HS-27A (cell line): Measurements from ENCODE around the gene GATA3.

Experiments
- DNase-seq: peaks from one replicate; pipeline ENCODE4 v3.0.0-alpha.2; 2012; ENCODE audit warnings: low read depth, missing footprints

GATA3 gene

GRCh38 chr10:8064436-8064835 lies 9.9 kb downstream of the GATA3 start:
- DNase-seq, result no peak

DNA sequence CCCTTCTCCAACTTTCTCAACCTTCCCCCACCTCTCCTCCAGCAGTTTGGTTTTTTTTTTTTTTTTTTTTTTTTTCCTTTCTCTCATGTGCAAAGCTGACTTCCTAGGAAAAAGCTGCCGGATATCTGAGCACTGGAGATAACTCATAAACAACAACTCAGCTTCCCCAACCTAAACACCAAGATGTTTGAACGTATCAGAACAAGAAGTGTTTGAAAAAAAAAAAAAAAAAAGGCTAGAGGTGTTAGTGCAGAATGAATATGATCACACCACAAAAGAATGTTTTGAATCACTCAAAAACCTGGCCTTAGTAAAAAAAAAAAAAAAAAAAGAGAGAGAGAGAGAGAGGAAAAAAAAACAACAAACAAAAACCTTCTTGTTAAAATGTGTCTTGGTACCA lies 11.2 kb downstream of the GATA3 start:
- no peak for DNase-seq

- DNase-seq, result no peak
Observed at GRCh38 chr10:8066124-8066523, 11.6 kb downstream of the GATA3 start.

DNA sequence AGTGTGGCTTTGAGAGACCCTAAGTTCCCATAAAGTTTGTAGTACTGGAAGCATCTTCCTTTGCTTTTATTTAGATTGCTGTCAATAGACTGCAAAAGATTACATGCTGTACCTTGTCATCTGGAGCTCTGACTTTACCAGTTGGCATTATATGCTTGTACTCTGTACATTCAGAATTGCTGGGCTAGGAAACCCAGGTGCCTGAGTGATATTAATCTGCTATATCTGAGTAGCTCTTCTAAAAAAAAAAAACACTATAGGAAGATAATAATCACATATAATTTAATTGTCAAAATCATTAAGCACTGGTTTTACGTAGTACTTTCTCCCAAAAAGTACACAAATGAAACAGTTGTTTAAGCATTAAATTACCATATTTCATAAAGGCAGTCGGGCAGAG lies 12.3 kb downstream of the GATA3 start:
- DNase-seq, result no peak

- no peak for DNase-seq
Observed at GRCh38 chr10:8069108-8069507, 14.6 kb downstream of the GATA3 start.

GRCh38 chr10:8069627-8070026 lies 15.1 kb downstream of the GATA3 start:
- peak; percentile 69 for DNase-seq

GRCh38 chr10:8070440-8070839 lies 16.0 kb downstream of the GATA3 start:
- DNase-seq, result no peak

GRCh38 chr10:8071006-8071405 lies 16.5 kb downstream of the GATA3 start:
- no peak for DNase-seq

- DNase-seq, result no peak
Observed at GRCh38 chr10:8071666-8072065, 17.2 kb downstream of the GATA3 start.

DNA sequence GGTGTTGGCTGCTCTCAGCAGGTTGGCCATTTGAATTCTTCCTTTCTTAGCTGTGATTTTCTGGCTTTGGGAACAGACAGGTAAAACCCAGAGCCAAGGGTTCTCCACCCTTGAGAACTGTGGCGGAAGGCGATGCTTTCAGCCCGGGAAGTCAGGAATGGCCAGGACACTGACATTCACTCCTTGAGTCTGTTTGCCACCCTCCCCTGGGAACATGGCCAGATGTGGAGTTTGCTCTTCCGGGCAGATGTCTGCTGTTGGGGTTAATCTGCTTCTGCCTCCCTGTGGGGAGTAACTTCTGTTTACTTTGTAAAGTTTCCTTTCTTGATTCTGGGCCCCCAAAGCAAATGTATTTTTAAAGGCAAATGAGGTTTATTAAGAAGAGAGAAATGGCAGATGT lies 17.7 kb downstream of the GATA3 start:
- DNase-seq, result no peak

GRCh38 chr10:8073691-8074416 lies 19.4 kb downstream of the GATA3 start:
- no peak for DNase-seq

GRCh38 chr10:8074881-8075280 lies 20.4 kb downstream of the GATA3 start:
- no peak for DNase-seq

- DNase-seq, result no peak
Observed at GRCh38 chr10:8075282-8076260, 21.1 kb downstream of the GATA3 start.

DNA sequence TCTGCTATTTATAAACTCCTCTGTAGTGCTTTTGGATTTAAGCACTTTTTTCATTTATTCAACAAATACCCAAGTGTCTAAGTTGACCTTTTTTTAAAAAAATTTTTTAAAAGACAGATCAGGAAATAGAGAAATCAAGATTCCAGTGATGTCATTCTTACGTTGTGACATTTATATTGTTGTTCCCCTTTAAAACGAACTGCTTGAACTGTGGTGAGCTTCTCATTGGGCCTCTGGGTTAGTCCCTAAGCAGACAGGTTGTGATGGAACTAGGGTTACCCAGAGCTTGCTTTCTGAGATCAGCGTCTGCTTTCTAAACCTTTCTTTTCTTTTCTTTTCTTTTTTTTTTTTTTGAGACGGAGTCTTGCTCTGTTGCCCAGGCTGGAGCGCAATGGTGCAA lies 22.4 kb downstream of the GATA3 start:
- no peak for DNase-seq

- DNase-seq, result no peak
Observed at GRCh38 chr10:8078027-8078426, 23.5 kb downstream of the GATA3 start.

DNA sequence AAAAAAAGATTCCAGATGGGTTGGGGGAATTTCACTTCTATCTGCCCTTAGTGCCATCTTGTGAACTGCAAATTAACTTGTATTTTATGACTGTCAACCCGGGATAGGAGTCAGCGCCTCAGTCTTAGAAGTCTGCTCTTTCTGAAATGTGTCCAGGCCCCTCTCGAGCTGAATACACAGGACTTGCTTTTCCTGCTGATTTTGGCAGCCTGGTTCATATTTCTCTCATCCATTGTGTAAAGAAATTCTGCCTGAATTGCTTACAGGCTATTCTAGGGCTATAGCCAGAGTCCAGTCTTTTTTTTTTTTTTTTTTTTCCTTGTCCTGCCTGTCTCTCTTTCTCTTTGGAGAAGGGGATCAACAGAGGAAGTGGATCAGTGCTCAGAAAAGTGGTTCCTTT lies 24.6 kb downstream of the GATA3 start:
- DNase-seq, result no peak

- DNase-seq, result no peak
Observed at GRCh38 chr10:8084799-8085198, 30.3 kb downstream of the GATA3 start.

- DNase-seq, result no peak
Observed at GRCh38 chr10:8085251-8085650, 30.8 kb downstream of the GATA3 start.

DNA sequence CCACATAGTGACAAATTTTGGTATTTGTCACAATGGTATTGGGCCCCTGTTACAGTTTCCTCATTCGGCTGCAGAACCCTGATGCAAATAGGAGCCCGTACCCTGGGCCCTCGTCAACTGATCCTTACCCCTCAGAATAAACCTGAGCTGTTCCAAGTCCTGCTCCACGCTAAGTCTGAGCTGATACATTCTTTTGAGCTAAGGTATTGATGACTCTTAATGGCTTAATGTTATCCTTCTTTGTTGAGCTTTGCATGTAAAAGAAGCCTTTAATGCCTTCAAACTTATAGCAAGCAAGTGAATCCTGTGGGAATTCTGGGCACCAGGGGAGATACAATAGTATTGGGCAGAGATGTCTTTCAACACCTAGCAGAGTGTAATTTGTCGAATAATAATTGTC lies 31.8 kb downstream of the GATA3 start:
- DNase-seq, result no peak

DNA sequence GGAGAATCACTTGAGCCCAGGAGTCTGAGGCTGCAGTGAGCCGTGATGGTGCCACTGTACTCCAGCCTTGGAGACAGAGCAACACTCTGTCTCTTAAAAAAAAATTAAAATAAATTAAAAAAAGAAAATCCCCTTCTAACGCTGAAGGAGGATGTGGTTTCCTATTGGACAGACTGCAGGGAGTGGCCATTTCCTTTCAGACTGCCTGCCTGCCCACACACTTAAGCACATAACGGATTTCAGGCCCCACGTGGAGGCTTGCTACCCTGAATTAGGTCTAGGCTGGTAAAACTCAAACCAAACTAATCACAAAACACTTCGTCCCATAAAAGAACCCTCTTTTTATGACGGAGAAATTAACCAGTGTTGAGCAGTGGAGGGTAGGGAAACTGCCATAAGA lies 34.0 kb downstream of the GATA3 start:
- DNase-seq, result no peak

- DNase-seq, result no peak
Observed at GRCh38 chr10:8092428-8092827, 37.9 kb downstream of the GATA3 start.

DNA sequence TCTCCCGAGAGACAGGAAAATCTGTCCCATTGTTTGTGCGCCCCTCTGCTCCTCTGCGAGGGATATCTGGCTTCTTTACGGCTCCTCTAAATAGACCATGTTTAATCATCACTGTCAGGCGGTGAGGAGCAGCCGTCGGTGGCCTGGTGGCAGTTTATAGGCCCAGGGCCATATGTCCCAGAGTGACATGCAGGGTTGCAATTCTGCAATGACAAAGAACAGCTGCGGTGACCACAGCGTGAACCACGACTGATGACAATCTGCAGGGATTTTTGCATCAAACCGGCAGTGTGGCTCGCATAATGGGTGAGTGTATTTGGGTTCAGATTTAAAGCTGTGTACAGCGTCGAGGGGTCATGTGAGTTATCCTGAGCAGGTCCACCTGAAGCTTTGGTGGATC lies 41.5 kb downstream of the GATA3 start:
- DNase-seq, result no peak

GRCh38 chr10:8096931-8097330 lies 42.4 kb downstream of the GATA3 start:
- no peak for DNase-seq
